WTC11 (cell line): ENCODE data around the gene MCF2L. TPM values are rescaled to one million over a fixed set of nuclear protein-coding genes. Genes with fewer than 3 reads are reported as not detected.

Experiments used
- ATAC-seq: fragments of 200-7000 bp; cut with Tn5 transposase; 2 replicates; pipeline ENCODE4 v1.10.0; 2021; ENCODE audit warnings: mild to moderate bottlenecking, moderate library complexity
- CTCF ChIA-PET: fragments of 300-600 bp; sonication (Branson Sonifier 250); formaldehyde crosslinking; loops from one replicate; lab custom pipeline; 2021; ENCODE audit warnings: antibody characterized with exemption; lab: Charles Lee
- POLR2A ChIA-PET: fragments of 350-600 bp; sonication (Branson Sonifier 250); formaldehyde crosslinking; loops from one replicate; lab custom pipeline; 2021; ENCODE audit warnings: antibody characterized with exemption; lab: Charles Lee
- DNase-seq: peaks from one replicate; pipeline ENCODE4 v3.0.0; 2021; ENCODE audit warnings: low spot score
- H3K27ac Mint-ChIP-seq: 2 replicates; pipeline ENCODE4 v1.8.0; 2021; ENCODE audit warnings: mixed read lengths
- H3K27me3 Mint-ChIP-seq: 2 replicates; pipeline ENCODE4 v1.8.0; 2021; ENCODE audit warnings: low read depth, mild to moderate bottlenecking, moderate library complexity, mixed read lengths
- H3K36me3 Mint-ChIP-seq: 2 replicates; pipeline ENCODE4 v1.8.0; 2021; ENCODE audit warnings: mixed read lengths
- H3K4me1 Mint-ChIP-seq: 2 replicates; pipeline ENCODE4 v1.8.0; 2022; ENCODE audit warnings: mixed read lengths
- H3K4me3 Mint-ChIP-seq: 2 replicates; pipeline ENCODE4 v1.8.0; 2021; ENCODE audit warnings: mild to moderate bottlenecking, moderate library complexity, mixed read lengths
- H3K9me3 Mint-ChIP-seq: 2 replicates; pipeline ENCODE4 v1.8.0; 2021; ENCODE audit warnings: mixed read lengths
- AR ChIP-seq: fragments of 250-450 bp; sonication (Bioruptor Pico); IDR thresholded peaks from 2 replicates; pipeline ENCODE4 v1.9.0; 2021; ENCODE audit warnings: mild to moderate bottlenecking
- ATF3 ChIP-seq: sonication (generic); formaldehyde crosslinking; conservative IDR thresholded peaks from 2 replicates; pipeline ENCODE4 v1.8.1; 2022; ENCODE audit warnings: mild to moderate bottlenecking, missing genetic modification reagents
- CDX4 ChIP-seq: fragments of 250-450 bp; sonication (Bioruptor Pico); IDR thresholded peaks from 2 replicates; pipeline ENCODE4 v1.9.0; 2021; ENCODE audit warnings: moderate library complexity, mild to moderate bottlenecking, inconsistent platforms, borderline replicate concordance
- CREM ChIP-seq: sonication (generic); formaldehyde crosslinking; IDR thresholded peaks from 2 replicates; pipeline ENCODE4 v1.8.1; 2022; ENCODE audit warnings: mild to moderate bottlenecking, missing genetic modification reagents, moderate library complexity
- CTCF ChIP-seq: fragments of 200-600 bp; IDR thresholded peaks from 2 replicates; pipeline ENCODE4 v1.8.0; 2022; ENCODE audit warnings: antibody characterized with exemption
- ESRRA ChIP-seq: sonication (generic); formaldehyde crosslinking; IDR thresholded peaks from 2 replicates; pipeline ENCODE4 v1.8.1; 2022; ENCODE audit warnings: mild to moderate bottlenecking, missing genetic modification reagents, borderline replicate concordance
- FOXK1 ChIP-seq: sonication (generic); formaldehyde crosslinking; IDR thresholded peaks from 2 replicates; pipeline ENCODE4 v1.8.0; 2022; ENCODE audit warnings: mild to moderate bottlenecking, moderate library complexity, missing genetic modification reagents
- JUN ChIP-seq: sonication (generic); formaldehyde crosslinking; IDR thresholded peaks from 2 replicates; pipeline ENCODE4 v1.8.0; 2023; ENCODE audit warnings: mild to moderate bottlenecking, missing genetic modification reagents
- MXD4 ChIP-seq: fragments of 250-450 bp; sonication (Bioruptor Pico); IDR thresholded peaks from 2 replicates; pipeline ENCODE4 v1.8.0; 2021; ENCODE audit warnings: mild to moderate bottlenecking, moderate library complexity, borderline replicate concordance
- NR1H2 ChIP-seq: sonication (generic); formaldehyde crosslinking; IDR thresholded peaks from 2 replicates; pipeline ENCODE4 v1.9.0; 2021; ENCODE audit warnings: mild to moderate bottlenecking, moderate library complexity, missing genetic modification reagents
- NR3C1 ChIP-seq: sonication (generic); formaldehyde crosslinking; conservative IDR thresholded peaks from 2 replicates; pipeline ENCODE4 v1.8.1; 2023; ENCODE audit warnings: low read depth, mild to moderate bottlenecking, missing genetic modification reagents
- PRRX2 ChIP-seq: fragments of 250-450 bp; sonication (Bioruptor Pico); IDR thresholded peaks from 2 replicates; pipeline ENCODE4 v1.8.0; 2021; ENCODE audit warnings: mild to moderate bottlenecking
- TEAD1 ChIP-seq: sonication (generic); formaldehyde crosslinking; IDR thresholded peaks from 2 replicates; pipeline ENCODE4 v1.8.0; 2022; ENCODE audit warnings: mild to moderate bottlenecking, missing genetic modification reagents
- TP53 ChIP-seq: sonication (generic); formaldehyde crosslinking; IDR thresholded peaks from 2 replicates; pipeline ENCODE4 v1.8.1; 2023; ENCODE audit warnings: mild to moderate bottlenecking, missing genetic modification reagents
- ZNF232 ChIP-seq: sonication (generic); formaldehyde crosslinking; IDR thresholded peaks from 2 replicates; pipeline ENCODE4 v1.8.0; 2022; ENCODE audit warnings: mild to moderate bottlenecking, missing genetic modification reagents
- ZNF396 ChIP-seq: fragments of 250-450 bp; sonication (Bioruptor Pico); IDR thresholded peaks from 2 replicates; pipeline ENCODE4 v1.8.0; 2021; ENCODE audit warnings: mild to moderate bottlenecking, moderate library complexity, borderline replicate concordance
- ZNF532 ChIP-seq: fragments of 250-450 bp; sonication (Bioruptor Pico); IDR thresholded peaks from 2 replicates; pipeline ENCODE4 v1.9.0; 2021; ENCODE audit warnings: mild to moderate bottlenecking, borderline replicate concordance
- total RNA-seq: library from RNA; stranded (reverse); gene quantifications from 3 replicates; pipeline ENCODE4 v1.2.3, GENCODE V29; 2021
- TF ChIP-seq, protein P1 (sequence below): sonication (generic); formaldehyde crosslinking; IDR thresholded peaks from 2 replicates; pipeline ENCODE4 v1.8.1; 2023; ENCODE audit warnings: mild to moderate bottlenecking, missing genetic modification reagents, moderate library complexity

Gene MCF2L
- total RNA-seq, 1 experiment from 2014 or later, result 34.8 TPM

- Mint-ChIP-seq H3K9me3 (peaks cover 10% of the 10 kb centered on the region), H3K27me3 (no peaks in the 10 kb centered on the region), H3K27ac (no peak overlapping the region), H3K36me3 (peaks cover 17% of the 10 kb centered on the region), H3K4me3 (no peak overlapping the region), H3K4me1 (no peaks in the 10 kb centered on the region)
- POLR2A ChIA-PET, result no interaction called here
- DNase-seq (no peak), ATAC-seq (no peak)
- CTCF ChIA-PET, result interaction anchor here (1.5 to 2.3 kb wide), 3 partner anchors 26 to 102 kb away, joined by 3 to 10 read pairs (median 8); no protein-coding TSS in a partner anchor
- TF ChIP-seq ZNF232 (CRISPR knock-in tag) (no peak), ZNF396 (CRISPR knock-in tag) (no peak), NR3C1 (CRISPR knock-in tag) (no peak), CTCF (no peak), TP53 (no peak), CREM (CRISPR knock-in tag) (no peak), ZNF532 (CRISPR knock-in tag) (no peak), FOXK1 (CRISPR knock-in tag) (no peak), ESRRA (CRISPR knock-in tag) (no peak), NR1H2 (CRISPR knock-in tag) (no peak), JUN (CRISPR knock-in tag) (no peak), PRRX2 (CRISPR knock-in tag) (no peak), TEAD1 (CRISPR knock-in tag) (no peak), MXD4 (CRISPR knock-in tag) (no peak), ATF3 (CRISPR knock-in tag) (no peak), CDX4 (no peak), AR (CRISPR knock-in tag) (no peak)
- TF ChIP-seq, protein P1, sequence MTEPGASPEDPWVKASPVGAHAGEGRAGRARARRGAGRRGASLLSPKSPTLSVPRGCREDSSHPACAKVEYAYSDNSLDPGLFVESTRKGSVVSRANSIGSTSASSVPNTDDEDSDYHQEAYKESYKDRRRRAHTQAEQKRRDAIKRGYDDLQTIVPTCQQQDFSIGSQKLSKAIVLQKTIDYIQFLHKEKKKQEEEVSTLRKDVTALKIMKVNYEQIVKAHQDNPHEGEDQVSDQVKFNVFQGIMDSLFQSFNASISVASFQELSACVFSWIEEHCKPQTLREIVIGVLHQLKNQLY (CRISPR knock-in tag), result no peak
Observed at GRCh38 chr13:113033054-113033850, 64.2 kb downstream of the MCF2L start.
